ENCODE data around the gene GNG8.

The GNG8 gene

GRCh38 chr19:46617601-46618000 lies 18.4 kb downstream of the GNG8 start:
- no peak for DNase-seq (ENCODE audit: low spot score)

GRCh38 chr19:46616631-46617322 lies 19.2 kb downstream of the GNG8 start:
- DNase-seq (ENCODE audit: low spot score) = peak; percentile 37

GRCh38 chr19:46615966-46616365 lies 20.0 kb downstream of the GNG8 start:
- no peak for DNase-seq (ENCODE audit: low spot score)

GRCh38 chr19:46614114-46614722 lies 21.8 kb downstream of the GNG8 start:
- peak; percentile 82 for DNase-seq (ENCODE audit: low spot score)

GRCh38 chr19:46613525-46613924 lies 22.5 kb downstream of the GNG8 start:
- DNase-seq (ENCODE audit: low spot score) = no peak

GRCh38 chr19:46611776-46612175 lies 24.2 kb downstream of the GNG8 start:
- DNase-seq (ENCODE audit: low spot score) = no peak

- DNase-seq (ENCODE audit: low spot score) = peak; percentile 23
Observed at GRCh38 chr19:46610851-46611770, 24.9 kb downstream of the GNG8 start.

GRCh38 chr19:46610413-46610775 lies 25.6 kb downstream of the GNG8 start:
- no peak for DNase-seq (ENCODE audit: low spot score)

GRCh38 chr19:46609511-46610412 lies 26.2 kb downstream of the GNG8 start:
- DNase-seq (ENCODE audit: low spot score) = no peak

GRCh38 chr19:46608581-46609345 lies 27.2 kb downstream of the GNG8 start:
- DNase-seq (ENCODE audit: low spot score) = no peak

GRCh38 chr19:46608178-46608577 lies 27.8 kb downstream of the GNG8 start:
- no peak for DNase-seq (ENCODE audit: low spot score)

GRCh38 chr19:46607448-46607841 lies 28.6 kb downstream of the GNG8 start:
- no peak for DNase-seq (ENCODE audit: low spot score)

GRCh38 chr19:46606681-46607447 lies 29.1 kb downstream of the GNG8 start:
- DNase-seq (ENCODE audit: low spot score) = no peak

- no peak for DNase-seq (ENCODE audit: low spot score)
Observed at GRCh38 chr19:46606019-46606418, 30.0 kb downstream of the GNG8 start.

GRCh38 chr19:46605356-46605821 lies 30.6 kb downstream of the GNG8 start:
- no peak for DNase-seq (ENCODE audit: low spot score)

- no peak for DNase-seq (ENCODE audit: low spot score)
Observed at GRCh38 chr19:46604781-46605355, 31.1 kb downstream of the GNG8 start.

- no peak for DNase-seq (ENCODE audit: low spot score)
Observed at GRCh38 chr19:46603752-46604231, 32.2 kb downstream of the GNG8 start.

- no peak for DNase-seq (ENCODE audit: low spot score)
Observed at GRCh38 chr19:46603195-46603637, 32.8 kb downstream of the GNG8 start.

GRCh38 chr19:46602392-46603194 lies 33.4 kb downstream of the GNG8 start:
- DNase-seq (ENCODE audit: low spot score) = peak; percentile 14

Data from CD4-positive, alpha-beta T cell treated with Interleukin-15 for 4 hours (primary cell).